ENCODE results near the gene RERE.

GRCh38 chr1:8395433-8395866 lies 422.0 kb downstream of the RERE start:
- TF ChIP-seq POLR2A (IDR thresholded peaks at IDR 0.05) (no peak), CTCF (IDR thresholded peaks at IDR 0.05) (no peak)

Data from body of pancreas (tissue), 4 donors.